Measurements from ENCODE around the gene RBM19. TPM values are rescaled to one million over a fixed set of nuclear protein-coding genes. Genes with fewer than 3 reads are reported as not detected.
A peak's percentile ranks its signal among the peaks of the same experiment; 100 is the strongest.

The RBM19 gene
- total RNA-seq, 1 donor from 2014 or later, result 36.4 TPM

DNA sequence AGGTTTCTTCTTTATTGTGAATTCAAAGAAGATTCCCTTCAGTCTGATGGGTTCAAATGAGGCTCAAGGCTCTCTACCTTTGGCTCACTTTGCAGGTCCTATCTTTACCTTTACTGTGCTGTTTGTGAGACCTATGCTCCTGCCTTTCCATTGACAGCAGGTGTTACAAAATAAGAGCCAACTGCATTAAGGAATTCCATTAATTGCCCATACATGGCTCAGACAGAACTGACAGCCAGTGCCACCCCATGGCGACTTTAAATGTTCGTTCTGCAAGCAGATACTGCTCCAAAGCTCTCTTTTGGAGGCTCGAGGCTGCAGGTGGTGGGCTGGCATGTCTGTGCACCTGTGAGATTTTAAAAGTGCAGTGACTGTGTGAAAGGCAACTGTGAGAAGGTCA lies 44.7 kb downstream of the RBM19 start:
- Histone ChIP-seq H3K4me3 (no peak overlapping the region), H3K9me3 (no peaks in the 10 kb centered on the region), H3K4me1 (no peaks in the 10 kb centered on the region), H3K27ac (no peak overlapping the region), H3K27me3 (no peaks in the 10 kb centered on the region), H3K36me3 (peaks cover 82% of the 10 kb centered on the region)
- ATAC-seq (no peak), DNase-seq (no peak)
- TF ChIP-seq, protein P1, sequence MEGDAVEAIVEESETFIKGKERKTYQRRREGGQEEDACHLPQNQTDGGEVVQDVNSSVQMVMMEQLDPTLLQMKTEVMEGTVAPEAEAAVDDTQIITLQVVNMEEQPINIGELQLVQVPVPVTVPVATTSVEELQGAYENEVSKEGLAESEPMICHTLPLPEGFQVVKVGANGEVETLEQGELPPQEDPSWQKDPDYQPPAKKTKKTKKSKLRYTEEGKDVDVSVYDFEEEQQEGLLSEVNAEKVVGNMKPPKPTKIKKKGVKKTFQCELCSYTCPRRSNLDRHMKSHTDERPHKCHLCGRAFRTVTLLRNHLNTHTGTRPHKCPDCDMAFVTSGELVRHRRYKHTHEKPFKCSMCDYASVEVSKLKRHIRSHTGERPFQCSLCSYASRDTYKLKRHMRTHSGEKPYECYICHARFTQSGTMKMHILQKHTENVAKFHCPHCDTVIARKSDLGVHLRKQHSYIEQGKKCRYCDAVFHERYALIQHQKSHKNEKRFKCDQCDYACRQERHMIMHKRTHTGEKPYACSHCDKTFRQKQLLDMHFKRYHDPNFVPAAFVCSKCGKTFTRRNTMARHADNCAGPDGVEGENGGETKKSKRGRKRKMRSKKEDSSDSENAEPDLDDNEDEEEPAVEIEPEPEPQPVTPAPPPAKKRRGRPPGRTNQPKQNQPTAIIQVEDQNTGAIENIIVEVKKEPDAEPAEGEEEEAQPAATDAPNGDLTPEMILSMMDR (IDR thresholded peaks at IDR 0.05), result no peak
- intact Hi-C loops (cut with DNase I), result no loop called here

DNA sequence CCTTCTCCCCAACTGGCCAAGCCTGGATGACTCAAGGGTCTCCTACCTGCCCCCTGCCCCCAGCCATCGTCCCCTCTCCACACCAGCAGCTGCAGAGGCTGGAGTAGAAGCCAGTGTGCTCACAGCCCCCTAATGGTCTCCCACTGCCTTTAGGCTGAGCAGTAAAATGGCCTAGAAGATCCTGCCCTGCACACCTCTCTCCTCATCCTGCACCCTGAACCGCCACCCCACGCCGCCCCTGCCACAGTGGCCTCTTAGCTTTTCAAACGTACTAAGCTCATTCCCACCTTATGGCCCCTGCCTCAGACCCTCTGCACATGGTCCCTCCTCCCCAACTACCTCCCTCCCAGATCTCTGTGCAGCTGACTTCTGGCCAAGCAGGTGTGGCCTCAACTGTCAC lies 46.3 kb downstream of the RBM19 start:
- TF ChIP-seq, protein P1 (IDR thresholded peaks at IDR 0.05), result no peak
- Histone ChIP-seq H3K27me3 (no peaks in the 10 kb centered on the region), H3K36me3 (peaks cover 66% of the 10 kb centered on the region), H3K27ac (no peak overlapping the region), H3K9me3 (no peaks in the 10 kb centered on the region), H3K4me1 (no peaks in the 10 kb centered on the region), H3K4me3 (no peak overlapping the region)
- intact Hi-C loops (cut with DNase I), result loop anchor here (10.0 kb wide), 1 partner anchor 455 kb away; no protein-coding TSS in a partner anchor
- no peak for DNase-seq
- no peak for ATAC-seq

DNA sequence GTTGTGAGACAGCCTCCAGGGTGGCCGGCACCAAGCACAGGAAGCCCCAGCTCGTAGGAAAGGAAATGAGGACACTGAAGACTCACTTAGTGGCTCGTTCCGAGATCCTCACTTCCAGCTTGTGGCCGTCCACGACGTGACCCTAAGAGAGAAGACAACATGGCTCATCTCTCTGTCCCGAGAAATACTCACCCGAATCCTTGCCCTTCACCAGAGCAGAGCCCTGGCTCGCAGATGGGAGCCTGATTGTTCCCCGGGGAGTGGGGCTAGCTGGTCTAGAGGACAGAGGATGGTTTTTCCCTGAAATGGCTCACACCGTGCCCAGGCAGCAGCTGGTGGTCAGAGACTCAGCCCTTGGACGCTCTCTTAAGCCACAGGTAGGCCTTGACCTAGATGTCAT lies 47.8 kb downstream of the RBM19 start:
- Histone ChIP-seq H3K27me3 (no peaks in the 10 kb centered on the region), H3K27ac (no peak overlapping the region), H3K9me3 (no peaks in the 10 kb centered on the region), H3K36me3 (peaks cover 59% of the 10 kb centered on the region), H3K4me1 (no peaks in the 10 kb centered on the region), H3K4me3 (no peak overlapping the region)
- intact Hi-C loops (cut with DNase I), result loop anchor here (10.0 kb wide), 1 partner anchor 454 kb away; no protein-coding TSS in a partner anchor
- TF ChIP-seq, protein P1 (IDR thresholded peaks at IDR 0.05), result no peak
- ATAC-seq (no peak), DNase-seq (no peak)

DNA sequence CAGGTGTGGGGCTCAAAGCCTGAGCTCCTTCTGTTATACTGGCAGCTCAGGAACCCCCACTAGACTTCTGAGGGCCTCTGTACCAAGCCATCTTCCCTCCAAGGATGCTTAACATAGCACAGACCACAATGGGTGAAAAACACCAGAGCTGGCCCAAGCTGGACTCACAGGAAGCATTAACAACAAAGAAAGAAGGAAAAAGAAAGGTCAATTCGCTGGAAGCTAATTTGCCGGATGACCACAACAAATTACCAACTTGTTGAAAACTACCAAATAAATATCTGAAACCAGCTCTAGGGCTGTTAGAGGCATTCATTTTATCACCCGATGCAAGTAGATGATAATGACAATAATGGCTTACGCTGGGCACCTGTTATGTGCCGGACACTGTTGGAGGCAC lies 48.7 kb downstream of the RBM19 start:
- no peaks in the 10 kb centered on the region for H3K4me1 ChIP-seq
- ATAC-seq (no peak), DNase-seq (no peak)
- H3K36me3 ChIP-seq, result peaks cover 50% of the 10 kb centered on the region
- TF ChIP-seq, protein P1 (IDR thresholded peaks at IDR 0.05), result no peak
- intact Hi-C loops (cut with DNase I), result loop anchor here (10.0 kb wide), 1 partner anchor 453 kb away; no protein-coding TSS in a partner anchor
- H3K27me3 ChIP-seq, result no peaks in the 10 kb centered on the region
- no peak overlapping the region for H3K4me3 ChIP-seq
- H3K27ac ChIP-seq, result no peak overlapping the region
- no peaks in the 10 kb centered on the region for H3K9me3 ChIP-seq

DNA sequence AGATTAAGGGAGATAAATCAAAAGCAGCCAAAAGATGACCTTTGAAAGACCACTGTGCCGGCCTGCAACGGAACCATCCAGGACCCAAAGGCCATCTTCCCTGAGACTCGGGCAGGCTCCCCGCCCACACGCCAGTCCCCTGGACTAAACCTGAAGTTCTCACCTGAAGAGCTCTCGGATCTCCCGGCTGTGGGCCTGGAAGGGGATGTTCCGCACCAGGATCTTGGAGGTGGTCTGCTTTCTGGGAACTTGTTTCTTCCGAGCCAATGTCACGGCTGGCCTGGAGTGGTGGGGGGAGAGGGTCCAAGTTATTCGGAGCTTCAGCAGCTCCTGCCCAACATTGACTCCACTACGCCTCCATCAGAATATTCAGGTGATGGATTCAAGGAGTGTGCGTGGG lies 51.3 kb downstream of the RBM19 start:
- no peak for DNase-seq
- no peaks in the 10 kb centered on the region for H3K9me3 ChIP-seq
- intact Hi-C loops (cut with DNase I), result loop anchor here (10.0 kb wide), 1 partner anchor 450 kb away; no protein-coding TSS in a partner anchor
- no peaks in the 10 kb centered on the region for H3K4me1 ChIP-seq
- no peak overlapping the region for H3K27ac ChIP-seq
- H3K4me3 ChIP-seq, result no peak overlapping the region
- H3K27me3 ChIP-seq, result no peaks in the 10 kb centered on the region
- H3K36me3 ChIP-seq, result peaks cover 40% of the 10 kb centered on the region
- TF ChIP-seq, protein P1 (IDR thresholded peaks at IDR 0.05), result no peak
- ATAC-seq, result no peak

DNA sequence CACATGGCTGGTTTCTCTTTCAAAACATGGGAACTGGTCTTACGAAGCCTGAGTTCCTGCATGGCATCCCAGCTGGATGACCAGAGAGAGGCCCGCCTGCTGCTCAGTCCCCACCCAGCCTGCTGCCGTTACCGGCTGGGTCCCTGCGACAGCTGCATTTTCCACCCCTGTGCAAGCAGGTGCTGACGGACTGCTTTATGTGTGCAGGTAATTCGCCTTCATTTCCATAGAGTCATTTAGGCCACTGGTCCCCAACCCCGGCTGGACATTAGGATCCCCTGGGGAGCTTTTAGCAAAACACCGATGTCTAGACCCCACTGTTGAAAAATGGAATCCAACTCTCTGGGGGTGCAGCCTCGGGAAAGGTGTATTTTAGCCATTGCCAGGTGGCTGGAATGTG lies 51.9 kb downstream of the RBM19 start:
- no peak for ATAC-seq
- Histone ChIP-seq H3K27me3 (no peaks in the 10 kb centered on the region), H3K27ac (no peak overlapping the region), H3K9me3 (no peaks in the 10 kb centered on the region), H3K36me3 (peaks cover 40% of the 10 kb centered on the region), H3K4me3 (no peak overlapping the region), H3K4me1 (no peaks in the 10 kb centered on the region)
- intact Hi-C loops (cut with DNase I), result loop anchor here (10.0 kb wide), 1 partner anchor 449 kb away; no protein-coding TSS in a partner anchor
- peak; percentile 46 for DNase-seq
- TF ChIP-seq, protein P1 (IDR thresholded peaks at IDR 0.05), result no peak

Data from upper lobe of right lung (tissue), 1 donor.